GM12864 (cell line): ENCODE results near the gene PGF.

Experiments
- DNase-seq: peaks from one replicate; pipeline ENCODE4 v3.0.0-alpha.2; 2011; ENCODE audit warnings: low read depth
- H3K4me3 ChIP-seq: 2 replicates; pipeline ENCODE4 v1.5.1; 2011; ENCODE audit warnings: mild to moderate bottlenecking, low read depth, low read length, control low read depth
- CTCF ChIP-seq: IDR thresholded peaks from 2 replicates; pipeline ENCODE4 v1.5.1; 2011; ENCODE audit warnings: low read depth, mild to moderate bottlenecking, moderate library complexity, low read length, control low read depth, inconsistent platforms; ENCODE audit errors: missing control alignments

The PGF gene

GRCh38 chr14:74981833-74982232 lies 26.4 kb upstream of the PGF start:
- no peak for TF ChIP-seq CTCF
- H3K4me3 ChIP-seq, result no peak overlapping the region
- no peak for DNase-seq

- no peak for DNase-seq
- no peak overlapping the region for H3K4me3 ChIP-seq
- no peak for TF ChIP-seq CTCF
Measured at GRCh38 chr14:74981462-74981782, 26.0 kb upstream of the PGF start.

GRCh38 chr14:74980731-74981461 lies 25.5 kb upstream of the PGF start:
- no peak for DNase-seq
- no peak for TF ChIP-seq CTCF
- no peak overlapping the region for H3K4me3 ChIP-seq

GRCh38 chr14:74980398-74980730 lies 25.0 kb upstream of the PGF start:
- no peak overlapping the region for H3K4me3 ChIP-seq
- no peak for TF ChIP-seq CTCF
- DNase-seq, result no peak

GRCh38 chr14:74979442-74980397 lies 24.3 kb upstream of the PGF start:
- no peak overlapping the region for H3K4me3 ChIP-seq
- no peak for DNase-seq
- peak; percentile 4 for TF ChIP-seq CTCF

GRCh38 chr14:74979029-74979428 lies 23.6 kb upstream of the PGF start:
- no peak overlapping the region for H3K4me3 ChIP-seq
- TF ChIP-seq CTCF, result no peak
- no peak for DNase-seq
